ENCODE results near the gene TACR2.

Gene TACR2

DNA sequence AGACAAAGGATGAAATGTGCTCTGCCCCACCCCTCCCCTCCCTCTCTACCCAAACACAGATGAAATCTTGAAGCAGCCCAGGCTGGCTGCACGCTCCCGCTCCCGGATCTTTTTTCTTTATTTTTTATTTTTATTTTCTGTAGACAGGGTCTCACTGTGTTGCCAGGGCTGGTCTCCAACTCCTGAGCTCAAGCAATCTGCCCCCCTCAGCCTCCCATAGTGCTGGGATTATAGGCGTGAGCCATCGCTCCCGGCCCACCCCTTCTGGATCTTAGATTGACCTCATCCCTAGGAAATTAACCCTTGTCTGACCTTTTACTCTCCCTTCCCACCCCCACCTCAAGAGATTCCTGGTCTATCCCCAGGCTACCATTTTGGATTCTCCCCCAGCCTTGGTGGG is 14.3 kb downstream of the TACR2 start:
- H2AFZ ChIP-seq (ENCODE audit: low read depth, low read length, severe bottlenecking): no peak overlapping the region
- H3K79me2 ChIP-seq (ENCODE audit: insufficient read depth, low read length): no peaks in the 10 kb centered on the region
- H3K9me2 ChIP-seq (replicated peaks; ENCODE audit: insufficient read depth, low read length): no peaks in the 10 kb centered on the region
- H3K4me2 ChIP-seq (ENCODE audit: low read depth, low read length, poor library complexity, severe bottlenecking): no peak overlapping the region
- H3K27ac ChIP-seq (ENCODE audit: low read depth, low read length): no peak overlapping the region
- H3K4me3 ChIP-seq (ENCODE audit: insufficient read depth, low read length, poor library complexity, severe bottlenecking): no peak overlapping the region
- H3F3A ChIP-seq (ENCODE audit: insufficient read depth): no peaks in the 10 kb centered on the region
- no peaks in the 10 kb centered on the region for H4K20me1 ChIP-seq (ENCODE audit: low read depth, low read length)
- TF ChIP-seq EZH2phosphoT487 (conservative IDR thresholded peaks at IDR 0.05; ENCODE audit: low read length) (no peak), CTCF (IDR thresholded peaks at IDR 0.05; ENCODE audit: insufficient read depth, low read length, poor library complexity, severe bottlenecking) (no peak)
- H3K36me3 ChIP-seq (ENCODE audit: low read length): no peaks in the 10 kb centered on the region
- no peaks in the 10 kb centered on the region for H3K9me3 ChIP-seq (ENCODE audit: insufficient read depth, low read length)
- no peak overlapping the region for H3K9ac ChIP-seq (ENCODE audit: low read length)
- no peaks in the 10 kb centered on the region for H3K27me3 ChIP-seq (ENCODE audit: low read length)

GRCh38 chr10:69401416-69401815 is 15.3 kb downstream of the TACR2 start:
- no peak overlapping the region for H2AFZ ChIP-seq (ENCODE audit: low read depth, low read length, severe bottlenecking)
- no peaks in the 10 kb centered on the region for H4K20me1 ChIP-seq (ENCODE audit: low read depth, low read length)
- H3K36me3 ChIP-seq (ENCODE audit: low read length): no peaks in the 10 kb centered on the region

GRCh38 chr10:69400936-69401335 is 15.8 kb downstream of the TACR2 start:
- no peak overlapping the region for H2AFZ ChIP-seq (ENCODE audit: low read depth, low read length, severe bottlenecking)
- no peaks in the 10 kb centered on the region for H3K9me3 ChIP-seq (ENCODE audit: insufficient read depth, low read length)
- TF ChIP-seq EZH2phosphoT487 (conservative IDR thresholded peaks at IDR 0.05; ENCODE audit: low read length): no peak
- no peak for TF ChIP-seq CTCF (IDR thresholded peaks at IDR 0.05; ENCODE audit: insufficient read depth, low read length, poor library complexity, severe bottlenecking)
- no peak overlapping the region for H3K9ac ChIP-seq (ENCODE audit: low read length)
- no peaks in the 10 kb centered on the region for H3K79me2 ChIP-seq (ENCODE audit: insufficient read depth, low read length)
- H3F3A ChIP-seq (ENCODE audit: insufficient read depth): no peaks in the 10 kb centered on the region
- H3K27ac ChIP-seq (ENCODE audit: low read depth, low read length): no peak overlapping the region
- no peaks in the 10 kb centered on the region for H3K27me3 ChIP-seq (ENCODE audit: low read length)
- H3K4me3 ChIP-seq (ENCODE audit: insufficient read depth, low read length, poor library complexity, severe bottlenecking): no peak overlapping the region
- H3K36me3 ChIP-seq (ENCODE audit: low read length): no peaks in the 10 kb centered on the region
- H3K4me2 ChIP-seq (ENCODE audit: low read depth, low read length, poor library complexity, severe bottlenecking): no peak overlapping the region
- H4K20me1 ChIP-seq (ENCODE audit: low read depth, low read length): no peaks in the 10 kb centered on the region
- H3K9me2 ChIP-seq (replicated peaks; ENCODE audit: insufficient read depth, low read length): no peaks in the 10 kb centered on the region

More at GRCh38 chr10:69401416-69401815, 15.3 kb downstream of the TACR2 start:
- Histone ChIP-seq H3K9me2 (replicated peaks; ENCODE audit: insufficient read depth, low read length) (no peaks in the 10 kb centered on the region), H3K27me3 (ENCODE audit: low read length) (no peaks in the 10 kb centered on the region), H3K4me2 (ENCODE audit: low read depth, low read length, poor library complexity, severe bottlenecking) (no peak overlapping the region), H3K4me3 (ENCODE audit: insufficient read depth, low read length, poor library complexity, severe bottlenecking) (no peak overlapping the region), H3K79me2 (ENCODE audit: insufficient read depth, low read length) (no peaks in the 10 kb centered on the region), H3K9ac (ENCODE audit: low read length) (no peak overlapping the region), H3K27ac (ENCODE audit: low read depth, low read length) (no peak overlapping the region), H3F3A (ENCODE audit: insufficient read depth) (no peaks in the 10 kb centered on the region), H3K9me3 (ENCODE audit: insufficient read depth, low read length) (no peaks in the 10 kb centered on the region)
- TF ChIP-seq CTCF (IDR thresholded peaks at IDR 0.05; ENCODE audit: insufficient read depth, low read length, poor library complexity, severe bottlenecking): no peak
- no peak for TF ChIP-seq EZH2phosphoT487 (conservative IDR thresholded peaks at IDR 0.05; ENCODE audit: low read length)

Measured in SU-DHL-6 (cell line).